VCaP (cell line): Measurements from ENCODE around the gene ATG4B.
A peak's percentile ranks its signal among the peaks of the same experiment; 100 is the strongest.
"Not testable (repeated sequence)": the region's sequence is repeated elsewhere in the genome, so short reads cannot be mapped to it uniquely, and the experiment has no call there.

Source experiments
- H3K27ac ChIP-seq: fragments of 450-650 bp; 2 replicates; pipeline ENCODE4 v1.5.1; 2017
- TF ChIP-seq, protein P1 (sequence below): fragments of 450-650 bp; conservative IDR thresholded peaks from 2 replicates; pipeline ENCODE4 v1.5.1; 2017; ENCODE audit warnings: mild to moderate bottlenecking, moderate library complexity

Gene ATG4B

DNA sequence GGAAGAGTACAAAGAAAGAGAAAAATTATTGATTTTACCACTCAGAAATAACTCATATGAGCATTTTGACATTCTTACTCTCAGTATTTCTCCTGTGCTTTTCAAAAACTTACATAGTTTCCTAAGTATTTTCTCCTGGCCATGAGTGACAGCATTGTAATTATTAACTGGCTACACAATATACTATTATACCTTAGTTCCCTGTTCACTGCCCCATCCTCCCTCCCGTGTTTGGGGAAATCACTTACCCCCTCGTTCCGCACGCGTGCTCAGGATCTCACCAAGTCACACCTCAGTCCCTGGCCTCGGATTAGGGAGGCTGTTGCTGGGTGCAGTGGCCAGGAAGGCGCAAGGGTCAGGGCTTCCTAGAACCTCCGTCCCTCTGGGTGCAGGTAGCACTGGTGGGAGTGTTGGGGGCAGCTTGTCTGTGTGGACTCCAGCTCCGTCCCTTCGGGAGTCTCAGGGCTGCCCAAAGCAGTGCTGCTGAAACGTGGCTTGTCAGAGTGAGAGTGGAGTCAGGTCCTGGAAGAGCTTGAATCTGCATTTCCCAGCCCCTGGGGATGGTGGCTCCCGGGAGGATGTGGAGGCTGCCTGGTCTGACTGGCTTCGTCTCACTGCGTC, 23.2 kb downstream of the ATG4B start:
- TF ChIP-seq, protein P1, sequence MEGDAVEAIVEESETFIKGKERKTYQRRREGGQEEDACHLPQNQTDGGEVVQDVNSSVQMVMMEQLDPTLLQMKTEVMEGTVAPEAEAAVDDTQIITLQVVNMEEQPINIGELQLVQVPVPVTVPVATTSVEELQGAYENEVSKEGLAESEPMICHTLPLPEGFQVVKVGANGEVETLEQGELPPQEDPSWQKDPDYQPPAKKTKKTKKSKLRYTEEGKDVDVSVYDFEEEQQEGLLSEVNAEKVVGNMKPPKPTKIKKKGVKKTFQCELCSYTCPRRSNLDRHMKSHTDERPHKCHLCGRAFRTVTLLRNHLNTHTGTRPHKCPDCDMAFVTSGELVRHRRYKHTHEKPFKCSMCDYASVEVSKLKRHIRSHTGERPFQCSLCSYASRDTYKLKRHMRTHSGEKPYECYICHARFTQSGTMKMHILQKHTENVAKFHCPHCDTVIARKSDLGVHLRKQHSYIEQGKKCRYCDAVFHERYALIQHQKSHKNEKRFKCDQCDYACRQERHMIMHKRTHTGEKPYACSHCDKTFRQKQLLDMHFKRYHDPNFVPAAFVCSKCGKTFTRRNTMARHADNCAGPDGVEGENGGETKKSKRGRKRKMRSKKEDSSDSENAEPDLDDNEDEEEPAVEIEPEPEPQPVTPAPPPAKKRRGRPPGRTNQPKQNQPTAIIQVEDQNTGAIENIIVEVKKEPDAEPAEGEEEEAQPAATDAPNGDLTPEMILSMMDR: no peak
- peak overlapping the region; percentile 13; the same call in 1 of the 2 replicates for H3K27ac ChIP-seq

DNA sequence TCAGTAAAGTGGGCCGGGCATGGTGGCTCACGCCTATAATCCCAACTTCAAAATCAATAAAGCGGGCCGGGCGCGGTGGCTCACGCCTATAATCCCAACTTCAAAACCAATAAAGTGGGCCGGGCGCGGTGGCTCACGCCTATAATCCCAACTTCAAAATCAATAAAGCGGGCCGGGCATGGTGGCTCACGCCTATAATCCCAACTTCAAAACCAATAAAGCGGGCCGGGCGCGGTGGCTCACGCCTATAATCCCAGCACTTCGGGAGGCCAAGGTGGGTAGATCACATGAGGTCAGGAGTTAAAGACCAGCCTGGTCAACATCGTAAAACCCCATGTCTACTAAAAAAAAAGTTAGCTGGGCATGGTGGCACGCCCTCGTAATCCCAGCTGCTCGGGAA, 25.2 kb downstream of the ATG4B start:
- H3K27ac ChIP-seq: not testable (repeated sequence)

DNA sequence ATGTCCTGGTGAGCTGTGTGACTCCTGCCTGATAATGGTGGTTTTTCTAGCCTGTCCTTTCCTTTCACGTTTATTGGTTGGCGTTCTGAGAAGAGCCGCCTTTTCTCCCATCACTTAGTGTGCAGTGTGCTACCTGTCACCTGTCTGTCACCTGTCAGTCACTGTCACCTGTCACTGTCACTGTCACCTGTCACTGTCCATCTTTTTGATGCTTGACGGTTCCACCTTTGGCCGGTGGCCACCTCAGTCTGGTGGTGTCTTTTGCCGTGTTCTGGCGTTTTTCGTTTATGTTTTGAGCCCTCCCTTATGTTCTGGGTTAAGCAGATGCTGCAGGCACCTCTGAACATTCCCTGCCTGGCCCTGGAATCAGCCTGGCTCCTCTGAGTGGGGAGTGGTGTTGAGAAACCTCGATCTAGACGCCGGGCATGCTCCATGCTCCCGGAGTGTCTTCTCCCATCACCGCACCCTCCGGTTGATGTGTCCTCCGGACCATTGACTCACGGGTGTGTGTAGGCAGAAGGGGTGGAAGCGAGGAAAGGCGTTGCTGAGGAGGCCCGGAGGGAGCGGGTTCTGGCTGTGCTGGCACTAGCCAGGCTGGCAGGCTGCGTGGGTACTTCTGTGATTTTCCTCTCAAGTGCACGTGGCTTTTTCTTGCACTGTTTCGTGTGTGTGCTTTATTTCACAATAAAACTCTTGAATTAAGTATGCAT, 28.4 kb downstream of the ATG4B start:
- TF ChIP-seq, protein P1: peak; percentile 46
- H3K27ac ChIP-seq: no peak overlapping the region

DNA sequence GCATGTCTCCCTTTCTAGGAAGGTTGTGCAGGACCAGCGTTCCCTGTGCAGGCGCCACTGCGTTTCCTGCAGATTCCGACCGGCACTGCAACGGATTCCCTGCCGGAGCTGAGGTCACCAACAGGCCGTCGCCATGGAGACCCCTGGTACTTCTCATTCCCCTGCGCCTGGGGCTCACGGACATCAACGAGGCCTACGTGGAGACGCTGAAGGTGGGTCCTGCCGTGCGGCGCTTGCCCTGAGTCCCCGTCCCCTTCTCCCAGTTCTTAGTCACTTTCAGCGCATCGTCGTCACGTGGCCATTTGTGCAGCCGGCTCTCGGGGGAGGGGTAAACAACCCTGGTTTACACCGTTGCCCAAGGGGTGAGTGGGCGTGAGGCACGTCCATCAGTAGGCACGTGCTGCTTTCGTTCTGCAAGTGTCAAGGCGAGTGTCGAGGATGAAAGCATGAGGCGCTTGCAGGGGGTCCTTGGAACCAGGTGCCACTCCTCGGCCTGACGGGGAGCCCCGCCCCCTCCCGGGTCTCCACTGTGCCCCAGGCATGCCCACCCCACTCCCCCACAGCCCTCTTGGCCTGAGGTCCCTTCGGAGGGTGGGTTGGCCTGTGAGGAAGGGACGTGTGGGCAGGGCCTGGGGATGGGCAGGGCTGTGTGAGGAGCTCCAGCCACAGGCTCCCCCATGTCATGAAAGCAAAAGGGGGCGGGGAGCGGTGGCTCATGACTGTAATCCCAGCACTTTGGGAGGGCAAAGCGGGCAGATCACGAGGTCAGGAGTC, 29.3 kb downstream of the ATG4B start:
- no peak overlapping the region for H3K27ac ChIP-seq
- TF ChIP-seq, protein P1: no peak

DNA sequence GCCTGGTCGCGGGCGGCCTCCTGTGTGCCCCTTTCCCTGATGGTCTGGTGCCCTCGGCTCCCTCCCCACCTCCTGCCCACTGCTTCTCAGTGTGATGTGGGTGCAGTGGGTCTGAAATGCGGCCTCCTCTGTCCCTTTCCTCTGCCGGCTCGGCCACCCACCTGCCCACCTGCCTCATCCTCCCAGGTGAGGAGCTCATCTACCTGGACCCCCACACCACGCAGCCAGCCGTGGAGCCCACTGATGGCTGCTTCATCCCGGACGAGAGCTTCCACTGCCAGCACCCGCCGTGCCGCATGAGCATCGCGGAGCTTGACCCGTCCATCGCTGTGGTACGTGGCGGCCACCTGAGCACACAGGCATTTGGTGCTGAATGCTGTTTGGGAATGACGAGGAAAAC, 30.9 kb downstream of the ATG4B start:
- no peak overlapping the region for H3K27ac ChIP-seq
- TF ChIP-seq, protein P1: no peak

DNA sequence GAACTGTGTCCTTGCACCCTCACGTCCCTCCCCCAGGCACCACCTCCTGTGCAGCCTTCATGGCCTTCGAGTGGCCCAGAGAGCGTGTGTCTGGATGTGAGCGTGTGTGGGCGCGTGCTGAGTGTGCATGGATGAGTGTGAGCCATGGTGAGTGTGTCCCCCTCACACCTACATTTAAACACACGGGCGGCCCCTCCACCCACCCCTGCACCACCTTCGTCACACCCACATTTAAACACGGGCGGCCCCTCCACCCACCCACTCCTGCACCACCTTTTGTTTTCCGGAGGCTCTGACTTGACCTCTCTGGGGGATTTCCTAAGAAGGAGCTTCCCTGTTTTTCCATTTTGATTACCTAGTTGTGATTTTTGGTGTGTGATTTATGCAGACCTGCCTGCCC, 31.3 kb downstream of the ATG4B start:
- TF ChIP-seq, protein P1: no peak
- no peak overlapping the region for H3K27ac ChIP-seq

DNA sequence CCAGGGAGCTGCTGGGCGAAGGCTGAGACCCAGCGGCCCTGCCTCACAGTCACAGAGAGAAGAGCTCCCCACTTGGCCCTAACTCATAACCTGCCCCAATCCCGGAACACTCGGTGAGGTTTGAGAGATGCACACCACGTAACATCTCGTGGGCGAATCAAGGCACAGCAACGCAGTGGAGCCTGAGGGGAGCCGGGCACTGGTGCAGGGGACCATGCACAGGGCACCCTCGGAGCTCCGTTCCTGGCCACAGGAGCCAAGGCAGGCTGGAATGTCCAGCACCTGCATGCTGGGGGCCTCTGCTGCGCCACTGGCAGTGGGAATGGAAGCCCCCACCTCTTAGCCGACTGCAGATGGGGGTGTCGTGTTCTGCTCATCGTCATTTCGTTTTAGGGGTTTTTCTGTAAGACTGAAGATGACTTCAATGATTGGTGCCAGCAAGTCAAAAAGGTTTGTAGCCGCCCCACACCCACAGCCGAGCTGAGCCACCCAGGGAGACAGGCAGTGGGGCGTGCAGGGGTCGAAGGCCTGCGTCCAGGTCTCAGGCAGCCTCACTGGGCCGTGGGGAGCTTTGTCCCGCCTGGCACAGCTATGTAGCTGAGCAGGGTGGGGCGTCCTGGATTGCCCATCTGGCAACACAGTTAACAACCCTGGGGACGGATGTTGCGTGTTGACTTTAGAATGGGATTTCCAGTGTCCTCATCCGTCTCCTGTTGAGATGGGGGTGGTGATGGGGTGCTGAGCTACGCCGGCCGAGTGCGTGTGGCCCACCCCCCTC, 33.0 kb downstream of the ATG4B start:
- TF ChIP-seq, protein P1: no peak
- no peak overlapping the region for H3K27ac ChIP-seq
